ENCODE data around the gene LMAN2.

The LMAN2 gene

GRCh38 chr5:177327539-177328522, 23.6 kb downstream of the LMAN2 start:
- no peak for DNase-seq (ENCODE audit: low read depth in 2 of 2)

GRCh38 chr5:177325868-177326381, 25.5 kb downstream of the LMAN2 start:
- DNase-seq (ENCODE audit: low read depth in 2 of 2), result no peak

- no peak for DNase-seq (ENCODE audit: low read depth in 2 of 2)
Measured at GRCh38 chr5:177320879-177321278, 30.6 kb downstream of the LMAN2 start.

- no peak for DNase-seq (ENCODE audit: low read depth in 2 of 2)
Measured at GRCh38 chr5:177319913-177320588, 31.4 kb downstream of the LMAN2 start.

- DNase-seq (ENCODE audit: low read depth in 2 of 2), result peak; percentile 59 to 60
Measured at GRCh38 chr5:177317959-177318377, 33.5 kb downstream of the LMAN2 start.

- DNase-seq (ENCODE audit: low read depth in 2 of 2), result no peak
Measured at GRCh38 chr5:177316005-177316404, 35.5 kb downstream of the LMAN2 start.

GRCh38 chr5:177315411-177315810, 36.1 kb downstream of the LMAN2 start:
- no peak for DNase-seq (ENCODE audit: low read depth in 2 of 2)

- no peak for DNase-seq (ENCODE audit: low read depth in 2 of 2)
Measured at GRCh38 chr5:177314376-177315342, 36.8 kb downstream of the LMAN2 start.

- no peak for DNase-seq (ENCODE audit: low read depth in 2 of 2)
Measured at GRCh38 chr5:177313561-177314259, 37.8 kb downstream of the LMAN2 start.

- no peak for DNase-seq (ENCODE audit: low read depth in 2 of 2)
Measured at GRCh38 chr5:177312649-177313181, 38.8 kb downstream of the LMAN2 start.

- peak; percentile 83 to 90 for DNase-seq (ENCODE audit: low read depth in 2 of 2)
Measured at GRCh38 chr5:177311723-177312648, 39.5 kb downstream of the LMAN2 start, which contains the start of gene MXD3. MXD3 (minus strand) TSS chr5:177311898; CDS start chr5:177311830, 68 bp downstream.

GRCh38 chr5:177311392-177311722, 40.1 kb downstream of the LMAN2 start:
- DNase-seq (ENCODE audit: low read depth in 2 of 2), result no peak

GRCh38 chr5:177310757-177311391, 40.6 kb downstream of the LMAN2 start:
- no peak for DNase-seq (ENCODE audit: low read depth in 2 of 2)

GRCh38 chr5:177310332-177310731, 41.1 kb downstream of the LMAN2 start:
- DNase-seq (ENCODE audit: low read depth in 2 of 2), result no peak

GRCh38 chr5:177309351-177310191, 41.9 kb downstream of the LMAN2 start:
- DNase-seq (ENCODE audit: low read depth in 2 of 2), result peak in 1 of 2 donors; percentile 46

GRCh38 chr5:177308740-177309139, 42.7 kb downstream of the LMAN2 start:
- no peak for DNase-seq (ENCODE audit: low read depth in 2 of 2)

- no peak for DNase-seq (ENCODE audit: low read depth in 2 of 2)
Measured at GRCh38 chr5:177307544-177308363, 43.7 kb downstream of the LMAN2 start.

All from stimulated activated CD8-positive, alpha-beta memory T cell treated with anti-CD3 and anti-CD28 coated beads, Interleukin-2, amount 100 ng/mL, for 1 hour (primary cell).